GM18873 (cell line): Measurements from ENCODE around the gene GPRC6A.
A peak's percentile ranks its signal among the peaks of the same experiment; 100 is the strongest.

ENCODE experiments used
- ATAC-seq: cut with Tn5 transposase; IDR thresholded peaks from one replicate; pipeline ENCODE4 v1.9.1; 2021; ENCODE audit warnings: mild to moderate bottlenecking, moderate library complexity, moderate number of reproducible peaks; ENCODE audit not compliant: unreplicated experiment, low FRiP score

GPRC6A gene

GRCh38 chr6:116797585-116797984 is 31.3 kb downstream of the GPRC6A start:
- ATAC-seq = no peak

GRCh38 chr6:116793224-116793623 is 35.7 kb downstream of the GPRC6A start:
- no peak for ATAC-seq

GRCh38 chr6:116783852-116784251 is 45.0 kb downstream of the GPRC6A start:
- no peak for ATAC-seq

GRCh38 chr6:116779573-116780164 is 49.2 kb downstream of the GPRC6A start:
- peak; percentile 67 for ATAC-seq

GRCh38 chr6:116773886-116774285 is 55.0 kb downstream of the GPRC6A start:
- no peak for ATAC-seq

GRCh38 chr6:116772450-116772849 is 56.4 kb downstream of the GPRC6A start:
- no peak for ATAC-seq

- ATAC-seq = no peak
Observed at GRCh38 chr6:116767715-116768114, 61.2 kb downstream of the GPRC6A start.

- ATAC-seq = no peak
Observed at GRCh38 chr6:116766506-116767176, 62.2 kb downstream of the GPRC6A start.

GRCh38 chr6:116764961-116765841 is 63.7 kb downstream of the GPRC6A start, which contains the start of gene FAM162B:
FAM162B (minus strand) TSS chr6:116765719; CDS start chr6:116765576, 143 bp downstream.
- ATAC-seq = no peak

GRCh38 chr6:116764629-116764960 is 64.3 kb downstream of the GPRC6A start:
- no peak for ATAC-seq

- ATAC-seq = no peak
Observed at GRCh38 chr6:116763906-116764628, 64.8 kb downstream of the GPRC6A start.

- no peak for ATAC-seq
Observed at GRCh38 chr6:116763048-116763447, 65.8 kb downstream of the GPRC6A start.

GRCh38 chr6:116762235-116762634 is 66.6 kb downstream of the GPRC6A start:
- ATAC-seq = no peak

GRCh38 chr6:116761779-116762178 is 67.1 kb downstream of the GPRC6A start:
- no peak for ATAC-seq

GRCh38 chr6:116745176-116745575 is 83.7 kb downstream of the GPRC6A start:
- no peak for ATAC-seq
